ENCODE data around the gene EEPD1. TPM values are rescaled to one million over a fixed set of nuclear protein-coding genes. Genes with fewer than 3 reads are reported as not detected.

The EEPD1 gene
- total RNA-seq, 1 donor from 2014 or later, result 6.5 TPM

DNA sequence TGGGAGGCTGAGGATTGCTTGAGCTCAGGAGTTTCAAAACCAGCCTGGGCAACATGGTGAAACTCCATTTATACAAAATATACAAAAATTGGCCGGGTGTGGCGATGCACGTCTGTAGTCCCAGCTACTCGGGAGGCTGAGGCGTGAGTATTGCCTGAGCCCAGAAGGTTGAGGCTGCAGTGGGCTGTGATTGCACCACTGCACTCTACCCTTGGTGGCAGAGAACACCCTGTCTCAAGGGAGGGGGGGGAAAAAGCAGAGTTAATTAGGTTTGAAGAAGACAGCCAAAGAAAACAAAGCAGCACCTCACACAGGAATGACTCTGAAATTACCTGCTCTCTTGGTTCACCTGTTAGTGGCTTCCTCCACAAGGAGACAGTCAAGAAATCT is 110.0 kb downstream of the EEPD1 start:
- Mint-ChIP-seq H3K4me3 (no peak overlapping the region), H3K27ac (no peak overlapping the region), H3K27me3 (ENCODE audit: insufficient read depth, low read depth) (peaks cover 2% of the 10 kb centered on the region), H3K36me3 (no peaks in the 10 kb centered on the region), H3K9me3 (no peaks in the 10 kb centered on the region), H3K4me1 (peaks cover 26% of the 10 kb centered on the region)
- H3K79me2 ChIP-seq (ENCODE audit: low read depth), result no peaks in the 10 kb centered on the region
- H4K20me1 ChIP-seq (ENCODE audit: low read depth), result no peaks in the 10 kb centered on the region
- no peaks in the 10 kb centered on the region for H3K36me3 ChIP-seq
- peaks cover 17% of the 10 kb centered on the region for H3K4me1 ChIP-seq
- no peak overlapping the region for H3K9ac ChIP-seq
- no peaks in the 10 kb centered on the region for H3K27me3 ChIP-seq
- H3F3A ChIP-seq (ENCODE audit: low read depth), result peaks cover 3% of the 10 kb centered on the region
- H3K9me3 ChIP-seq (ENCODE audit: low read depth), result no peaks in the 10 kb centered on the region
- H2AFZ ChIP-seq (replicated peaks), result no peak overlapping the region
- TF ChIP-seq EZH2phosphoT487 (IDR thresholded peaks at IDR 0.05) (no peak), EZH2 (IDR thresholded peaks at IDR 0.05) (no peak)
- TF ChIP-seq, protein P1, sequence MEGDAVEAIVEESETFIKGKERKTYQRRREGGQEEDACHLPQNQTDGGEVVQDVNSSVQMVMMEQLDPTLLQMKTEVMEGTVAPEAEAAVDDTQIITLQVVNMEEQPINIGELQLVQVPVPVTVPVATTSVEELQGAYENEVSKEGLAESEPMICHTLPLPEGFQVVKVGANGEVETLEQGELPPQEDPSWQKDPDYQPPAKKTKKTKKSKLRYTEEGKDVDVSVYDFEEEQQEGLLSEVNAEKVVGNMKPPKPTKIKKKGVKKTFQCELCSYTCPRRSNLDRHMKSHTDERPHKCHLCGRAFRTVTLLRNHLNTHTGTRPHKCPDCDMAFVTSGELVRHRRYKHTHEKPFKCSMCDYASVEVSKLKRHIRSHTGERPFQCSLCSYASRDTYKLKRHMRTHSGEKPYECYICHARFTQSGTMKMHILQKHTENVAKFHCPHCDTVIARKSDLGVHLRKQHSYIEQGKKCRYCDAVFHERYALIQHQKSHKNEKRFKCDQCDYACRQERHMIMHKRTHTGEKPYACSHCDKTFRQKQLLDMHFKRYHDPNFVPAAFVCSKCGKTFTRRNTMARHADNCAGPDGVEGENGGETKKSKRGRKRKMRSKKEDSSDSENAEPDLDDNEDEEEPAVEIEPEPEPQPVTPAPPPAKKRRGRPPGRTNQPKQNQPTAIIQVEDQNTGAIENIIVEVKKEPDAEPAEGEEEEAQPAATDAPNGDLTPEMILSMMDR (IDR thresholded peaks at IDR 0.05), result no peak
- H3K27ac ChIP-seq, result no peak overlapping the region
- H3K4me3 ChIP-seq, result no peak overlapping the region
- no peak overlapping the region for H3K4me2 ChIP-seq
- no peak for DNase-seq (ENCODE audit: low spot score)

- no peaks in the 10 kb centered on the region for H3K9me3 ChIP-seq (ENCODE audit: low read depth)
- no peak for DNase-seq (ENCODE audit: low spot score)
- TF ChIP-seq EZH2 (IDR thresholded peaks at IDR 0.05) (no peak), EZH2phosphoT487 (IDR thresholded peaks at IDR 0.05) (no peak)
- TF ChIP-seq, protein P1 (IDR thresholded peaks at IDR 0.05), result no peak
- peaks cover 7% of the 10 kb centered on the region for H3K4me1 ChIP-seq
- H3K27me3 Mint-ChIP-seq (ENCODE audit: insufficient read depth, low read depth), result peaks cover 2% of the 10 kb centered on the region
- no peak overlapping the region for H3K4me3 Mint-ChIP-seq
- no peak overlapping the region for H2AFZ ChIP-seq (replicated peaks)
- H3F3A ChIP-seq (ENCODE audit: low read depth), result no peaks in the 10 kb centered on the region
- H3K79me2 ChIP-seq (ENCODE audit: low read depth), result no peaks in the 10 kb centered on the region
- peaks cover 16% of the 10 kb centered on the region for H3K4me1 Mint-ChIP-seq
- H3K27me3 ChIP-seq, result no peaks in the 10 kb centered on the region
- H4K20me1 ChIP-seq (ENCODE audit: low read depth), result no peaks in the 10 kb centered on the region
- H3K36me3 Mint-ChIP-seq, result peaks cover 4% of the 10 kb centered on the region
- no peak overlapping the region for H3K4me2 ChIP-seq
- H3K9ac ChIP-seq, result no peak overlapping the region
- H3K9me3 Mint-ChIP-seq, result no peaks in the 10 kb centered on the region
- no peaks in the 10 kb centered on the region for H3K36me3 ChIP-seq
- H3K4me3 ChIP-seq, result no peak overlapping the region
- H3K27ac ChIP-seq, result no peak overlapping the region
- no peak overlapping the region for H3K27ac Mint-ChIP-seq
Measured at GRCh38 chr7:36264123-36264801, 111.2 kb downstream of the EEPD1 start.

DNA sequence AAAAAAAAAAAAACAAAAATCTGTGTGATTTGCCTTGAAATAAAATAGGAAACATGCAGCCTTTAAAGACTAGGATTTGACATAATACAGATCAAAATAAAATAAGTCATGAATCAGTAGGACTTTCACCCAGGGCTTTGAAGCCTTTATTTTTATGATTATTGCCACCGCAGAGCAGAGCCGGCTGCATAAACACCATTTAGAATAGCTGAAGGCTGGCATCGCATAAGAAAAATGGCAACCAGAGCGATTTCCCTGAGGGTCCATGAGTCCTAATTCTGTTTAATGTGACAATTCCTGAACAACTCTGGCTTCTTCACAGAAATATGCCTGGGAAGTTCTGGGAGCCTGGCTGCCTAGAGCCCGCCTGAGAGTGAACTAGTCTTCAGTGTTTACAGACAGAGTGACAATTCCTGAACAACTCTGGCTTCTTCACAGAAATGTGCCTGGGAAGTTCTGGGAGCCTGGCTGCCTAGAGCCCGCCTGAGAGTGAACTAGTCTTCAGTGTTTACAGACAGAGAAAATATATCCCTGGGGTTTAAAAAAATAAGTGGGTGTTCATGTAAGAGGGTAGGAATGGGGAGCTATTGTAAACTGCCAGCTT is 112.0 kb downstream of the EEPD1 start:
- Mint-ChIP-seq H3K9me3 (no peaks in the 10 kb centered on the region), H3K36me3 (peaks cover 4% of the 10 kb centered on the region), H3K27me3 (ENCODE audit: insufficient read depth, low read depth) (peaks cover 2% of the 10 kb centered on the region), H3K4me1 (peaks cover 13% of the 10 kb centered on the region), H3K4me3 (no peak overlapping the region), H3K27ac (no peak overlapping the region)
- H2AFZ ChIP-seq (replicated peaks), result no peak overlapping the region
- H3K27me3 ChIP-seq, result no peaks in the 10 kb centered on the region
- H3K9me3 ChIP-seq (ENCODE audit: low read depth), result no peaks in the 10 kb centered on the region
- H3K79me2 ChIP-seq (ENCODE audit: low read depth), result no peaks in the 10 kb centered on the region
- H3K36me3 ChIP-seq, result no peaks in the 10 kb centered on the region
- TF ChIP-seq EZH2 (IDR thresholded peaks at IDR 0.05) (no peak), EZH2phosphoT487 (IDR thresholded peaks at IDR 0.05) (no peak)
- TF ChIP-seq, protein P1 (IDR thresholded peaks at IDR 0.05), result no peak
- no peaks in the 10 kb centered on the region for H3F3A ChIP-seq (ENCODE audit: low read depth)
- H4K20me1 ChIP-seq (ENCODE audit: low read depth), result no peaks in the 10 kb centered on the region
- no peak overlapping the region for H3K27ac ChIP-seq
- H3K4me2 ChIP-seq, result no peak overlapping the region
- no peak for DNase-seq (ENCODE audit: low spot score)
- H3K9ac ChIP-seq, result no peak overlapping the region
- H3K4me3 ChIP-seq, result no peak overlapping the region
- peaks cover 7% of the 10 kb centered on the region for H3K4me1 ChIP-seq

Data from neural progenitor cell (in vitro differentiated cells).